Measurements from ENCODE around the gene LIMK1. TPM values are rescaled to one million over a fixed set of nuclear protein-coding genes. Genes with fewer than 3 reads are reported as not detected.

The LIMK1 gene
- polyA plus RNA-seq, 10 donors: 11.4 to 23.6 (median 14.8) TPM

DNA sequence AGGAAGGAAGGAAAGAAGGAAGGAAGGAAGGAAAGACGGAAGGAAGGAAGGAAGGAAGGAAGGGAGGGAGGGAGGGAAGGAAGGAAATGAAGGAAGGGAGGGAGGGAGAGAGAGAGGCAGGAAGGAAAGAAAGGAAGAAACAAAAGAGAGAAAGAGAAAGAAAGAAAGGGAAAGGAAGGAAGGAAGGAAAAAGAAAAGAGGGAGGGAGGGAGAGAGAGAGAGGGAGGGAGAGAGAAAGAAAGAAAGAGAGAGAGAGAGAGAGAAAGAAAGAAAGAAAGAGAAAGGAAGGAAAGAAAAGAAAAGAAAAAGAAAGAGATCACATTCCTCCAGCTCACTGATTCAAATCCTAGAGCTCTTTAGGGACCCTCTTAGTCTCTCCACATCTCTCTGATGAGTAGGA lies 31.0 kb upstream of the LIMK1 start:
- no peak for DNase-seq

DNA sequence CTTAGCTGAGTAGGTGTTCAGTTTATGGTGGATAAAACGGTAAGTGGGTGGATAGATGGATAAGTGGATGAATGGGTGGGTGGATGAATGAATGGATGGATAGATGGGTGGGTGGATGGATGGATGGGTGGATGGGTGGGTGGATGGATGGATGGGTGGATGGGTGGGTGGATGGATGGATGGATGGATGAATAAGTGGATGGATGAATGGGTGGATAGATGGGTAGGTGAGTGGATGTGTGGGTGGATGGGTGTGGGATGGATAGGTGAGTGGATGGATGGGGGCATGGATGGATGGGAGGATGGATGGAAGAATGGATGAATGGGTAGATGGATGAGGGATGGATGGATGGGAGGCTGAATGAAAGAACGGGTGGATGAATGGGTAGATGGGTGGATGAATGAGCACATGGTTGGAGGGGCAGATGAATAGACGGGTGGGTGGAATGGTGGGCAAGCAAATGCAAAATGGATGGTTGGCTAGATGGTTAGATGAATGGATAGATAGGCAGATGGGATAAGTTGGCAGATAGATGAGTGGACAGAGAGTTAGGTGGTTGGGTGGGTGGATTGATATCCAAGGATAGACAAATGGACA lies 29.9 kb upstream of the LIMK1 start:
- DNase-seq: no peak

DNA sequence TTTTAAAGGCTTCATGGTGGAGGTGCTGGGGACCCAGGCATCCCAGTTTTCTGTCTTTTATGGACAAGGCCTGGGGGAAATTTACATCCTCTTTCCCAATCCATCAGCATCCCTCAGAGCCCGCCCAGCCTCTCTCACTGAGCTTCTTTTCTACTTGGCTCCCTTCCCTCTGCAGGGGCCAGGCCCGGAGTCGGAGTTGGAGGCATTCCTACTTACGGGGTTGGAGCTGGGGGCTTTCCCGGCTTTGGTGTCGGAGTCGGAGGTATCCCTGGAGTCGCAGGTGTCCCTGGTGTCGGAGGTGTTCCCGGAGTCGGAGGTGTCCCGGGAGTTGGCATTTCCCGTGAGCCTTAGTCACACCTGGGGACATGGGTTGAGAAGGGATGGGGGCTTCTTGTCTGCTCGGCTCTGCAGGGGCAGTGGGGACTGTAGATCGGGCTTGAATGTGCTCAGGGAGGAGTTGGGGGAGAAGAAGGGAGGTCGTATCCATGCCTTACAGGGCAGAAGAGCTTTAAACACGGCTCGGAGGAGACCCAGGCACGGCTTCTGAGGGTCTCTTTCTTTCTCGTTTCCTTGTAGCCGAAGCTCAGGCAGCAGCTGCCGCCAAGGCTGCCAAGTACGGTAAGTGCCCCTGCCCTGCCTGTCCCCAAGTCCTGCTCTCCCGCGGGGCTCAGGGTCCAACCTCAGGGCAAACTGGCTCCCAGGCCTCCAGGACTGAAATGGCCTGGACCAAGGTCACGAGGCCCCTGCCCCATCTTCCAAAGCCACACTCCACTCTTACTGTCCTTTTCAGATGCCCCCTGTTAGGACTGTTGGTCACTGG lies 27.3 kb upstream of the LIMK1 start:
- DNase-seq: no peak

DNA sequence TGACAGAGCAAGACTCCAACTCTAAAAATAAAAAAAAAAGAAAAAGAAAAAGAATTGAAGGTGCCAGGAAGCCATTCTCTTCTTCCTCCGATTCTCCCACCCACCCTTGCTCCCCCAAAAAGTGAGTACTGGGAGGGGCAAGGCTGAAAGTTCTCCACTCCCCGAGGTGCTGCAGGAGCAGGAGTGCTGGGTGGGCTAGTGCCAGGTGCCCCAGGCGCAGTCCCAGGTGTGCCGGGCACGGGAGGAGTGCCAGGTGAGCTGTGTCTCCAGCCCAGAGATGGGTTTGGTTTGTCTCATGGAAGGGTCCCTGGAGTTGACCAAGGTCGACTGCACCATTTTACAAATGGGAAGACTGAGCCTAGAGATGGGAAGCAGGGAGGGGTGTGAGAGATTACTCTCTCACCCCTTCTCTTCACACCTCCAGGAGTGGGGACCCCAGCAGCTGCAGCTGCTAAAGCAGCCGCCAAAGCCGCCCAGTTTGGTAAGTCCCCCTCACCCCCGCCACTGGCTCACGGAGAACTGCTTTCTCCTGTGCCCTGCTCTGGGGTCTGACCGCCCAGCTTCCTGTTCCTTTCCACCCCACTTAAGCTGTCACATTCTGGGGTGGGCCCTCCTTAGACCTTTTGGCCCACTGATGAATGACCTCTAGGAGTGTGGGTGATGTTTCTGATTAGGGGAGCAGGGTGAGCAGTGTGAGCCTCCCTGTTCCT lies 26.2 kb upstream of the LIMK1 start:
- DNase-seq: no peak

DNA sequence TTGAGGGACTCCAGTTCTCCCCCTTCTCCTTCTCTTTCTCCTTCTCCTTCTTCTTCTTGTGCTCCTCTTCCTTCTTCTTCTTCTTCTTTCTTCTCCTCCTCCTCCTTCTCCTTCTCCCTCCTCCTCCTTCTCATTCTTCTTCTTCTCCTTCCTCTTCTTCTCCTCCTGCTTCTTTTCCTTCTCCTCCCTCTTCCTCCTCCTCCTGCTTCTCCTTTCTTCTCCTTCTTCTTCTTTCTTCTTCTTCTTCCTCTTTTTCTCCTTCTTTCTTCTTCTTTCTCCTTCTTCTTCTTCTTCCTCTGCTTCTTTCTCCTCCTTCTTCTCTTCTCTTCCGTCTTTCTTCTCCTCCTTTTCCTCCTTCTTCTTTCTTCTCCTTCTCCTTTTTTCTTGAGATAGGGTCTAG lies 25.6 kb upstream of the LIMK1 start:
- no peak for DNase-seq

DNA sequence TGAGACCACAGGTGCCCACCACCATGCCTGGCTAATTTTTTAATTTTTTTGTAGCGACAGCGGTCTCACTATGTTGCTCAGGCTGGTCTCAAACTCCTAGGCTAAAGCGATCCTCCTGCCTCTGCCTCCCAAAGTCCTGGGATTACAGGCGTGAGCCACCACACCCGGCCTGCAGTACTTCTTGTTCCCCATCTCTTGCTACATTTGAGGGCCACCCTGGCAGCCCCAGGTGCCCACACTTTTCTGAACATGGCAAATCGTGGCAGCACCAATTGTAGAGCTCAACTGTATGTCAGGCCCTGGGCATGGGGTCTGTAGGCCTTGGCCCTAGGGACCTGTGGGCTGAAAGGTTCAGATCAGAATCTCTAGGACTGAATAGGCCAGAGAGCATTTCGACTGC lies 25.1 kb upstream of the LIMK1 start:
- DNase-seq: no peak

DNA sequence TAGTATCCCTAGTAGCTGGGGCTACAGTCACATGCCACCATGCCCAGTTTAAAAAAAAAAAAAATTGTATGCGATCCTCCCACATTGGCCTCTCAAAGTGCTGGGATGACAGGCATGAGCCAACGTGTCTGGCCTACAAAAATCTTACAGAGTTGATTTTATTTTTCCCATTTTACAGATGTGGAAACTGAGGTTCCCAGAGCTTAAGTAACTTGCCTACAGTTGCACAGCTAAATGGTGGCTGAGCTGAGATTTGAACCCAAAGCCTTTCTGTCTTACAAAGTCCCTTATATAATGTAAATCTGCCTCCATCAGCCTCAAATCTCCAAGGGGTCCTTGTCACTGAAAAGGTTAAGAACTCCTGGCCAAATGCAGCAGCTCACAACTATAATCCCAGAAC lies 24.6 kb upstream of the LIMK1 start:
- DNase-seq: no peak

DNA sequence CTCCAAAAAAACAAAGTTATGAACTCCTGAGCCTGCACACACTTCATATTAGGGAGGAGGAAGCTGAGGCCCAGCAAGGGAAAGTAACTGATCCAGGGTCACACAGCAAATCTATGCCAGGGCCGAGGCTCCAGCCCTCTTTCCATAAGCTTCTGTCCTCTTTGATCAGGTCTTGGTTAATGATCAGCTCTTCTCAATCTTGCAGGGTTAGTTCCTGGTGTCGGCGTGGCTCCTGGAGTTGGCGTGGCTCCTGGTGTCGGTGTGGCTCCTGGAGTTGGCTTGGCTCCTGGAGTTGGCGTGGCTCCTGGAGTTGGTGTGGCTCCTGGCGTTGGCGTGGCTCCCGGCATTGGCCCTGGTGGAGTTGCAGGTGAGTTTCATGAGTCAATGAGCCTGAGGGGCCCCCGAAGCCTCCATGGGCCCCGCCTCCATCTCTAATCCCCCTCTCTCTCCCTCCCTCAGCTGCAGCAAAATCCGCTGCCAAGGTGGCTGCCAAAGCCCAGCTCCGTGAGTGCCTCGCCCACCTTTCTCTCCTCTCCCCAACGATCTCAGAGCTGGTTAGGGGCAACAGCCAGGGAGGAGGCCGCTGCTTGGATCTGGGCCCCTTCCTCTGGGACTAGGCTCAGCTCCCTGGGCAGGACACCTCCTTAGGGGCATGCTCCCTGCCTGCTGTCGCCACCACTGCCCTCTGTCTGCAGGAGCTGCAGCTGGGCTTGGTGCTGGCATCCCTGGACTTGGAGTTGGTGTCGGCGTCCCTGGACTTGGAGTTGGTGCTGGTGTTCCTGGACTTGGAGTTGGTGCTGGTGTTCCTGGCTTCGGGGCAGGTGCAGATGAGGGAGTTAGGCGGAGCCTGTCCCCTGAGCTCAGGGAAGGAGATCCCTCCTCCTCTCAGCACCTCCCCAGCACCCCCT lies 23.7 kb upstream of the LIMK1 start:
- no peak for DNase-seq

DNA sequence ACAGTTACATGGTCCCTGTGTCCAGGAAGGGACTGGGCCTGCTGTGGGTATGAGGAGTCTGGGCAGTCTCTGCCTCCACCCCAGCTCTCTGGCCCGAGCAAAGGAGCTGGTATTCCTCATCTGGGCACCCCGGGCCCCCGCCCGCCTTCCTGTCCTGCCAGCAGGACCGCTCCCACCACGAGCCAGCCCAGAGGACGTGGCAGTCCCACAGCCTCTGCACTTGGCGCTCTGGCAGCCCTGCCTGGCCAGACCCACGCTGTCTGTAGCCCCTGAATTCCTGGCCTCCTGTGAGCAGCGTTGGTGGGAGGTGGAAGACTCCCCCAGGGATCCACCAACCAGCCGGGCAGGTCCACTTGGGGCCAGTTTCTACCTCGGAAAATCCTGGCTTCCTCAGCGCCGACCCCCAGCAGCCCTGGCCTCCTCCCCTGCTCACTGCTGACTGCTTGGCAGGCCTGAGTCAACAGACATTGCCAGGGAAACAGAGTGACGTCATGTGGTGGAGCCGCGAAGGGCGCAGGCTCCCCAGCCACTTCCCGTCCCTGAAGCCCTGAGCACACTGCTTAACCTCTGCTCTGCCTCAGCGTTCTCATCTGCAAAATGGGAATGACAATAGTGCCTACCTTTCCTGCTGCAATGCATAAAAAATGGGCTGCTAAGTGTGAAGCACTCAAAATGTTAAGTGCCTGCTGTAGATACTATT lies 21.6 kb upstream of the LIMK1 start:
- DNase-seq: peak; percentile 73 to 81 (median 80)

DNA sequence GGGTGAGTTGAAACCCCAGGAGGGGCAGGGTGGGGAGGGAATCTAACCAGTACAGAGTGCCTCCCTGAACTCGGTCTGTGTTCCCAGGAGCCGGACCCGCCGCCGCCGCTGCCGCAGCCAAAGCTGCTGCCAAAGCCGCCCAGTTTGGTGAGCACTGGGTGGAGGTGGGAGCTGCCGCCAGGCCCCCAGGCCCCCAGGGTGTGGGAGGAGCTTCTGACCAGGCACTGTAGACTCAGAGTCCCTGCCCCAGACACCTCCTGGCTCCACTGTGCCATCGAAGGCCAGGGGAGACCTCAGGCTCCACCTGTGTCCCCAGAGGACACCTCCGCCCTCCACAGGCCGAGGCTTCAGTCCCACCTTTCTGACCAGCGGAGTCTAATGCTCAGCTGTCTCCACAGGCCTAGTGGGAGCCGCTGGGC lies 20.4 kb upstream of the LIMK1 start:
- DNase-seq: no peak

DNA sequence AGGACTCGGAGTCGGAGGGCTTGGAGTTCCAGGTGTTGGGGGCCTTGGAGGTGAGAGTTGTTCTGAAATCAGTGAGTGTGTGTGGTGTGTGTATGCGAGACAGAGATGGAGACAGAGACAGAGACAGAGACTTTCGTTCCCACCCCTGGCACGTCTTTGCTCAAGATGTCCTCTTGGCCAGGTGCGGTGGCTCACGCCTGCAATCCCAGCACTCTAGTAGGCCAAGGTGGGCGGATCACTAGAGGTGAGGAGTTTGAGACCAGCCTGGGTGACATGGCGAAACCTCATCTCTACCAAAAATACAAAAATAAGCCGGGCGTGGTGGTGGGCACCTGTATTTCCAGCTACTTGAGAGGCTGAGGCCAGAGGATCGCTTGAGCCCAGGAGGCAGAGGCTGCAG lies 20.0 kb upstream of the LIMK1 start:
- DNase-seq: no peak

DNA sequence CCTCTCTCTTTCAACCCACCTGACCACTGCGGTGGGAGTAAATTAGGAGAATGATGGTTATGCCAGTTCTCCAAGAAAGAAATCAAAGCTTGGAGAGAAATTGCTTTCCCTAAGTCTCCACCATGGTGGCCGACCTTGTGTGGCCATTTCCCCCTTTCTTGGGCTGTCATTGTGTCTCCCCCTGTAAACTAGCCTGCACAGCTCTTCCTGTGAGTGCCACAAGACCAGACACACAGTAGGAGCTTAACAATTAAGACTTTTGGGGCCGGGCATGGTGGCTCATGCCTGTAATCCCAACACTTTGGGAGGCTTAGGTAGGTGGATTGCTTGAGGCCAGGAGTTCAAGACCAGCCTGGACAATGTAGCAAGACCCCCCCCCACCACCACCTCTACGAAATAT lies 18.9 kb upstream of the LIMK1 start:
- no peak for DNase-seq

DNA sequence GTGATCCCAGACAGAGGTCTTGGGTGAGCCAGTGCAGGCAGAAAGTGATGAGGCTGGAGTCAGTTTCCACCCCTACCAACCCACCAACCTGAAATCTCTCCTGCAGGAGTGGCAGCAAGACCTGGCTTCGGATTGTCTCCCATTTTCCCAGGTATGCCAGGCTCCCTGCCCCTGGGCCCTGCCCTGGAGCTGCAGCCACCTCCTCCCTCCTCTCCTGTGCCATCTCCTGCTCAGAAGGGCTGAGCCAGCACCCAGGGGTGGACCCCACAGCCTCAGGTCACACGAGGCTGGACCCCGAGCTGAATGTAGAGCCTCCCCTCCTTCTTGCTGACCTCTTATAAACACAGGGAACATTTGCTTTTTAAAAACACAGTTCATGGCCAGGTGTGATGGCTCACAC lies 17.0 kb upstream of the LIMK1 start:
- no peak for DNase-seq

DNA sequence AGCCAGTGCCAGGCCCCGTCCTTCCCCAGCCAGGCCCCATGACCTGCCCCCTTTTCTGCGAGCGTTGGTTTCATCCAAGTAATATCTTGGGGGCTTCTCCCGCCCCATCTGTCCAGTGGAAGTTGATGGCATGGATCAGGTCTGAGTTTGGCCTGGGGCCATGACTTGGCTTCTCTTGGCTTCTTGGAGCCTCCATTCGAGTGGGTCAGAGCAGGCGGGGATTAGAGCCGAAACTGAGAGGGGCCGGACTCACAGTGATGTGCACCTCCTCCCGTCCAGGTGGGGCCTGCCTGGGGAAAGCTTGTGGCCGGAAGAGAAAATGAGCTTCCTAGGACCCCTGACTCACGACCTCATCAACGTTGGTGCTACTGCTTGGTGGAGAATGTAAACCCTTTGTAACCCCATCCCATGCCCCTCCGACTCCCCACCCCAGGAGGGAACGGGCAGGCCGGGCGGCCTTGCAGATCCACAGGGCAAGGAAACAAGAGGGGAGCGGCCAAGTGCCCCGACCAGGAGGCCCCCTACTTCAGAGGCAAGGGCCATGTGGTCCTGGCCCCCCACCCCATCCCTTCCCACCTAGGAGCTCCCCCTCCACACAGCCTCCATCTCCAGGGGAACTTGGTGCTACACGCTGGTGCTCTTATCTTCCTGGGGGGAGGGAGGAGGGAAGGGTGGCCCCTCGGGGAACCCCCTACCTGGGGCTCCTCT lies 15.1 kb upstream of the LIMK1 start:
- DNase-seq: no peak

DNA sequence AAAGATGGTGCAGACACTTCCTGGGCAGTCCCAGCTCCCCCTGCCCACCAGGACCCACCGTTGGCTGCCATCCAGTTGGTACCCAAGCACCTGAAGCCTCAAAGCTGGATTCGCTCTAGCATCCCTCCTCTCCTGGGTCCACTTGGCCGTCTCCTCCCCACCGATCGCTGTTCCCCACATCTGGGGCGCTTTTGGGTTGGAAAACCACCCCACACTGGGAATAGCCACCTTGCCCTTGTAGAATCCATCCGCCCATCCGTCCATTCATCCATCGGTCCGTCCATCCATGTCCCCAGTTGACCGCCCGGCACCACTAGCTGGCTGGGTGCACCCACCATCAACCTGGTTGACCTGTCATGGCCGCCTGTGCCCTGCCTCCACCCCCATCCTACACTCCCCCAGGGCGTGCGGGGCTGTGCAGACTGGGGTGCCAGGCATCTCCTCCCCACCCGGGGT lies 14.5 kb upstream of the LIMK1 start:
- no peak for DNase-seq

DNA sequence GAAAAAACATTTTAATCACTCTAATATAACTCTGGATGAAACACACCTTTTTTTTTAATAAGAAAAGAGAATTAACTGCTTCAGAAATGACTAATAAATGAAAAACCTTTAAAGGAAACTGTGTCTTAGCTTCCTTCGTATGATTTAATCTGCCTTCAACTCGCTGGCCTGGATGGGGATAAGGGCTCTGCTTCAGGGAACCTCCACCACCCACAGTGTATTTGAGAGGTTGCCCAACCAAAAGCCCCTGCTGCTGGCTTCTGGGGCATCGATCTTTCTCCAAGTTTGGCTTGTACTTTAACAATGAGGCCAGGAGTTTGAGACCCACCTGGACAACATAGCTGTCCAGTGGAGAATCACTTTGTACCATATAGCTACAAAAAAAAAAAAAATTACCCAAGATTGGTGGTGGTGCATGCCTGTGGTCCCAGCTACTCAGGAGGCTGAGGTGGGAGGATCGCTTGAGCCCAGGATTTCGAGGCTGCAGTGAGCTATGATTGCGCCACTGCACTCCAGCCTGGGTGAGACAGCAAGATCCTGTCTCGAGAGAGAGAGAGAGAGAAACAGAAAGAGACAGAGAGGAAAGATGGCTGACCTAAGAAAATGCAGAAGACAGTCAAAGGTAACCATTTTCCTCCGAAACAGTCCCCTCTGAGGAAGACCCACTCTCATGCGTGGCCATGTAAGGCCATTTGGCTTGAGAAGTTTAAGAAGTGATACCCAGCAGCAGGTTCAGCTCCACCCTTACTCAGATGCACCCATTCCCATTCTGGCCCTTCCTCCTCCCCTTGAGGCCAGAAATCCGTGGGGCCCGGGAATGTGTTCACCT lies 13.6 kb upstream of the LIMK1 start:
- no peak for DNase-seq

DNA sequence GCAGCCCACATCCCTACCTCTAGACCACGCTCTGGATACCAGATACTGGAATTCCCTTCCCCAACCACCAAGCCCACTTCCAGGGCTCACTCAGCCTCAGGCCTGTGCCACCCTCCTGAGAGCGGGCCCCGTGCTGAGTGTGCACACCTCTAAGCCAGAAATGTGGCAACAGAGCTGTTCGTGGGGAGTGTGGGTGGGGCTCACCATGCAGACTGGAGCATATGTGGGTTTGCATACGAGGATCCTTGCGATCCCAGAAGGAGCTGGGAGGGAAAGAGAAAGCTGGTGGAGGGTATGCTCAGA lies 13.0 kb upstream of the LIMK1 start:
- DNase-seq: no peak

DNA sequence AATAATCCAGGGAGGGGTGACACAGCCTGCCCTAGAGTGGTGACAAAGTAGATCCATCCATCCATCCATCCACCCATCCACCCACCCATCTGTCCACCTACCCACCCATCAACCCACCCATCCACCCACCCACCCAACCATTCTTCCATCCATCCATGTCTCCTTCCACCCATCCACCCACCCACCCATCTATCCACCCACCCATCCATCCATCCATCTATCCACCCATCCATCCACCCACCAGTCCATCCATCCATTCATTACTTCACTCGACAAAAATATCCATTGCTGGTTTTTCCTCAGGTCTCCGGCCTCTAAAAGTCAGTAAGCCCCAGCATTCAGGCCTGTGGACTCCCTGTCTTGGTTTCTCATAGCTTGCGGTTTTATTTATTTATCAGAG lies 12.5 kb upstream of the LIMK1 start:
- DNase-seq: no peak

DNA sequence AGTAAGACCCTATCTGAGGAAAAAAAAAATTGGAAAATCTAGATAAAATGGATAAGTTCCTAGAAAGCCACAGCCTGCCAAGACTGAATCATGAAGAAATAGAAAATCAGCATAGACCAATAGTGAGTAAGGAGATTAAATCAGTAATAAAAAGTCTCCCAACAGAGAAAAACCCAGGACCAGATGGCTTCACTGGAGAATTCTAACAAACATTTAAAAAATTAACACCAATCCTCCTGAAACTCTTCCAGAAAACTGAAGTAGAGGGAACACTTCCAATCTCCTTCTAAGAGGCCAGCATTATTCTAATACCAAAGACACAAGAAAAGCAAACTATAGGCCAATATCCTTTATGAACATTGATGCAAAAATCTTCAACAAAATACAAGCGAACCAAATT lies 8.8 kb upstream of the LIMK1 start:
- DNase-seq: peak in 1 of 3 donors; percentile 43

DNA sequence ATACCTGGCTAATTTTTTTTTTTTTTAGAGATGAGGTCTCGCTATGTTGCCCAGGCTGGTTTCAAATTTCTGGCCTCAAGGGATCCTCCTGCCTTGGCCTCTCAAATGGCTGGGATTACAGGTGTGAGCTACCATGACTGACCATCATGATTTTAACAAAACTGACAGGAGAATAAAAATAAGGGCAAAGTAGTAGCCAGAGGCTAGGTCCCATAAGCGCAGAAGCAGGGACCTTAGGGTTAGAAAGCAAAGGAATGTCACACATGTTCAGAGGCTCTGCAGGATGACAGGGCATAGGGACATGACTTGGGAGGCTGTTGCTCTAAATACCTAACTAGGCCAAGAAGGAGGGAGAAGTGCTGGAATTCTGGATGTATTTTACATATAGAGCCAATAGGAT lies 5.1 kb upstream of the LIMK1 start:
- no peak for DNase-seq

Data from muscle of back (tissue), 11 donors.